ENCODE data around the gene PLEKHA5. TPM values are rescaled to one million over a fixed set of nuclear protein-coding genes. Genes with fewer than 3 reads are reported as not detected.

The PLEKHA5 gene
- total RNA-seq, 2 experiments from 2014 or later, result 2.1 to 3.2 TPM

DNA sequence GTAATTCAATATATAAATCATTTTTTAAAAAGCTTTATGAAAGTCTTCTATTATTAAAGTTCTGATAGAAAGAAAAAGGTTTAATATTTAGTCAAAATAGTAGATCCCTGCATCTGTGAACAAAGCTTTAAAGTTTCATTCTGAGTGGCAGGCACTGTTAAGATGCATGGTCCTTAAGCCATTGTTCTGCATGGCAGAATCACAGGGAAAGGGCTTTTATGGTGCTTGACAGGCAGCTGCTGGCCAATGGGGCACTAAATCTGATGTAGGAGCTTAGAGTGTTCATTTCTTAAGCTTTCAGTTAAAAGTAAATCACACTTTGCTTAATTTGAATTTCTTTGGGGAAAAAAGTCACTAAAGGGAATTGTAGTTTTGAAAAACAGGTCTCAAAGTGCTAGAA, 148.2 kb downstream of the PLEKHA5 start:
- H3K4me3 Mint-ChIP-seq, result no peak overlapping the region
- no peak overlapping the region for H3K27ac Mint-ChIP-seq
- intact Hi-C loops (cut with micrococcal nuclease), result no loop called here
- H3K9me3 Mint-ChIP-seq, result no peaks in the 10 kb centered on the region
- DNase-seq (no peak), ATAC-seq (no peak)
- H3K27me3 Mint-ChIP-seq, result no peaks in the 10 kb centered on the region
- peaks cover 3% of the 10 kb centered on the region for H3K36me3 Mint-ChIP-seq (ENCODE audit: low read depth)
- peaks cover 16% of the 10 kb centered on the region for H3K4me1 Mint-ChIP-seq (ENCODE audit: low read depth)
- TF ChIP-seq, protein P1, sequence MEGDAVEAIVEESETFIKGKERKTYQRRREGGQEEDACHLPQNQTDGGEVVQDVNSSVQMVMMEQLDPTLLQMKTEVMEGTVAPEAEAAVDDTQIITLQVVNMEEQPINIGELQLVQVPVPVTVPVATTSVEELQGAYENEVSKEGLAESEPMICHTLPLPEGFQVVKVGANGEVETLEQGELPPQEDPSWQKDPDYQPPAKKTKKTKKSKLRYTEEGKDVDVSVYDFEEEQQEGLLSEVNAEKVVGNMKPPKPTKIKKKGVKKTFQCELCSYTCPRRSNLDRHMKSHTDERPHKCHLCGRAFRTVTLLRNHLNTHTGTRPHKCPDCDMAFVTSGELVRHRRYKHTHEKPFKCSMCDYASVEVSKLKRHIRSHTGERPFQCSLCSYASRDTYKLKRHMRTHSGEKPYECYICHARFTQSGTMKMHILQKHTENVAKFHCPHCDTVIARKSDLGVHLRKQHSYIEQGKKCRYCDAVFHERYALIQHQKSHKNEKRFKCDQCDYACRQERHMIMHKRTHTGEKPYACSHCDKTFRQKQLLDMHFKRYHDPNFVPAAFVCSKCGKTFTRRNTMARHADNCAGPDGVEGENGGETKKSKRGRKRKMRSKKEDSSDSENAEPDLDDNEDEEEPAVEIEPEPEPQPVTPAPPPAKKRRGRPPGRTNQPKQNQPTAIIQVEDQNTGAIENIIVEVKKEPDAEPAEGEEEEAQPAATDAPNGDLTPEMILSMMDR (IDR thresholded peaks at IDR 0.05), result no peak
- ChIA-PET CTCF (interaction anchor here (0.9 to 1.7 kb wide), 3 partner anchors 11 to 144 kb away, joined by 3 to 5 read pairs (median 3); no protein-coding TSS in a partner anchor), POLR2A (no interaction called here)

DNA sequence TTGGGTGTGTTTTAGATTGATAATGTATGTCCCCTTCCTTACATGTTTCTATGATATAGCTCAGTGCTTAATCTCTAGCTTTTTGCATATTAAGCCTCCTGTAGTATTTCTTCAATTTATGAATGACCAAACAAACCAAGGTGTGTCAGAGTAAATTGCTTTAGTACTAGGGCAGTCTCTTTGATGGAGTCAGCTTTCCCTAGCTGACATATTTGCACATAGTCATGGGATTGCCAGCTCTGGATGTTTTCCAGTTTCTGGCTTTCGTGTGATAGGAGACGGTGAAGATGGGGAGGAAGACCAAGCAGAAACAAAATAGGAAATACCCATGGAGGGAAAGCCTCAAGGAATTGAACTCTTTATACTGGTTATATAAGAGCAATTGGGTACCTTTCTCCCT, 148.9 kb downstream of the PLEKHA5 start:
- CTCF ChIA-PET, result interaction anchor here (0.9 to 1.7 kb wide), 3 partner anchors 10 to 143 kb away, joined by 3 to 5 read pairs (median 3); no protein-coding TSS in a partner anchor
- TF ChIP-seq, protein P1 (IDR thresholded peaks at IDR 0.05), result no peak
- intact Hi-C loops (cut with micrococcal nuclease), result no loop called here
- Mint-ChIP-seq H3K9me3 (no peaks in the 10 kb centered on the region), H3K4me1 (ENCODE audit: low read depth) (peaks cover 14% of the 10 kb centered on the region), H3K36me3 (ENCODE audit: low read depth) (peaks cover 3% of the 10 kb centered on the region), H3K27ac (no peak overlapping the region), H3K27me3 (no peaks in the 10 kb centered on the region), H3K4me3 (no peak overlapping the region)
- ATAC-seq (no peak), DNase-seq (no peak)
- POLR2A ChIA-PET, result no interaction called here

DNA sequence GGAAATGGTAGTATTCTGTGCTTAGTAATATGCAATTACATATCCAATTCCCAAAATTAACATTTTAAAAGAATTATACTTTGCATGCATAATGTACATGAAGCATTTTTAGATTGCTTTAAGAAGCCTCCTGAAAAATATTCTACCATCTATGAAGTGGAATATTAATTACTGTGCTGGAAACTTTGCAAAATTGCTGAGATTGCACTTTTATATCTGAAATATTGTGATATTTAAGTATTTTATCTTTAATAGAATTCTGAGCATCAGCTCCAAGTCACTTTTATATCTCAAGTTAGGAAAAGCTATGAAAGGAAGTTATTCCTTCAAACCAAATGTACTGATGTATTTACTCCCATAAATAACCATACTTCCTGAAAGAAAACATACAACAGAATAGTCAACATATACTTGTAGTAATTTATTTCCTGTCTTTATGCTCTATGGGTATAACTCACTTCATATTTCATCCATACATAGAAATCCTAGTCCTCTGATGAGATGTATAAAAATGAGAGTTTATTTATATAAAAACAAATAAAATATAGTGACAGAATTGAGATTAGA, 152.7 kb downstream of the PLEKHA5 start:
- intact Hi-C loops (cut with micrococcal nuclease), result no loop called here
- no peak overlapping the region for H3K27ac Mint-ChIP-seq
- CTCF ChIA-PET, result no interaction called here
- H3K36me3 Mint-ChIP-seq (ENCODE audit: low read depth), result no peaks in the 10 kb centered on the region
- DNase-seq, result no peak
- no peaks in the 10 kb centered on the region for H3K4me1 Mint-ChIP-seq (ENCODE audit: low read depth)
- no peaks in the 10 kb centered on the region for H3K9me3 Mint-ChIP-seq
- ATAC-seq, result no peak
- POLR2A ChIA-PET, result no interaction called here
- no peak overlapping the region for H3K4me3 Mint-ChIP-seq
- H3K27me3 Mint-ChIP-seq, result no peaks in the 10 kb centered on the region
- TF ChIP-seq, protein P1 (IDR thresholded peaks at IDR 0.05), result no peak

DNA sequence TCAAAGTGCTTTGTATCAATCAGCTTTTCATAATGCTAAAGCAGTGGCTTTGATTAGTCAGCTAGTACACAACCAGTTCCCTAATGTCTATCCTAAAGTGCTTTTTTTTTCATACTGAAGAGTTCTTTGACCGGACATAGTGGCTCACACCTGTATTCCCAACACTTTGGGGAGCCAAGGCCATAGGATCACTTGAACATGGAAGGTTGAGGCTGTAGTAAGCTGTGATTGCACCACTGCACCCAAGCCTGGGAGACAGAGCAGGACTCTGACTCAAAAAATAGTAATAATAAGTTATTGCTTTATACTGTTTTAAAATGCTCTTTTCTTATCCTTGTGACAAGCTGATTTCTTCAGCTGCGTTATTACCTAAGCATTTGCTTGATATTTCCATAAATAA, 155.1 kb downstream of the PLEKHA5 start:
- no peaks in the 10 kb centered on the region for H3K36me3 Mint-ChIP-seq (ENCODE audit: low read depth)
- H3K4me1 Mint-ChIP-seq (ENCODE audit: low read depth), result no peaks in the 10 kb centered on the region
- TF ChIP-seq, protein P1 (IDR thresholded peaks at IDR 0.05), result no peak
- POLR2A ChIA-PET, result no interaction called here
- no peaks in the 10 kb centered on the region for H3K27me3 Mint-ChIP-seq
- no peak overlapping the region for H3K4me3 Mint-ChIP-seq
- intact Hi-C loops (cut with micrococcal nuclease), result no loop called here
- CTCF ChIA-PET, result no interaction called here
- ATAC-seq (no peak), DNase-seq (no peak)
- no peak overlapping the region for H3K27ac Mint-ChIP-seq
- no peaks in the 10 kb centered on the region for H3K9me3 Mint-ChIP-seq

DNA sequence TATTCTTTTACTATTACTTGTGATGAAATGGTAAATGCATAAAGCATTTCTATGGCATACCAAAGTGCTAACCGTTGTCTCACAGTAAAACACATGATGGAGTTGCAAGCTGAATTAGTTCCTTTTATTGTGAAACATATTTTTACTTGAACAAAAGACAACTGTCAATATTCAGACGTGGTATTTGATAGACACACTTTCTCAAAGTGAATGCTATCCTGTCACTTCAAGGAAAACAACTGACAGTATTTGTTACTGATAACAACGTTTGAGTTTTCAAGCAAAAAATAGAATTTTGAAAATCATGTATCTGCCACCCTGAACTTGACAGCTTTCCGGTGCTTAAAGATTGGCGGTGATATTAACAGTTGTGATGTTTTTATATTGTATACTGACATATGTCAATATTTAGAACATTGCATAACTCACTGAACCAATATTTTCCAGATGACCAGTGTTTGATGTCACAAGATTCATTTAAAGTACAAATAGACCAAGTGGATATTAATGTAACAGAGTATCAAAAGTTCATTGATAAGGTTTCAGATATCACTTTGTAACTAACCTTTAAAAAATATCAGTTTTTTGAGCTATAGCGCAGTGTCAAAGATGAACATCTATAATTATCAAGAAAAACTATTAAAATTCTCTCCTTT, 156.4 kb downstream of the PLEKHA5 start:
- ATAC-seq, result no peak
- Mint-ChIP-seq H3K4me1 (ENCODE audit: low read depth) (no peaks in the 10 kb centered on the region), H3K4me3 (no peak overlapping the region), H3K9me3 (no peaks in the 10 kb centered on the region), H3K36me3 (ENCODE audit: low read depth) (no peaks in the 10 kb centered on the region), H3K27me3 (no peaks in the 10 kb centered on the region), H3K27ac (no peak overlapping the region)
- ChIA-PET POLR2A (no interaction called here), CTCF (no interaction called here)
- intact Hi-C loops (cut with micrococcal nuclease), result no loop called here
- TF ChIP-seq, protein P1 (IDR thresholded peaks at IDR 0.05), result no peak
- DNase-seq, result no peak

All from activated CD8-positive, alpha-beta T cell treated with anti-CD3 and anti-CD28 coated beads for 36 hours (primary cell).